Thoracic aorta (tissue), 2 donors: ENCODE measurements around the gene OXTR. TPM values are rescaled to one million over a fixed set of nuclear protein-coding genes. Genes with fewer than 3 reads are reported as not detected.

Source experiments
- ATAC-seq: fragments of 150-250 bp; one replicate; pipeline ENCODE4 v1.8.0; 2017; ENCODE audit warnings: low read depth; ENCODE audit not compliant: insufficient number of reproducible peaks, low FRiP score
- DNase-seq: peaks from one replicate; pipeline ENCODE4 v3.0.0-alpha.2; 2020; ENCODE audit warnings: low spot score
- H3K27ac ChIP-seq, 2 donors: fragments of 200-600 bp; sonication (generic); 1 replicate in 1 of 2; 2 replicates in 1 of 2; pipeline ENCODE4 v1.5.1; 2016; ENCODE audit warnings: mild to moderate bottlenecking in 2 of 2, moderate library complexity in 2 of 2
- H3K27me3 ChIP-seq: fragments of 200-600 bp; sonication (generic); replicated peaks from 2 replicates; pipeline ENCODE4 v1.6.0; 2016; ENCODE audit warnings: mild to moderate bottlenecking; ENCODE audit not compliant: insufficient read depth
- H3K36me3 ChIP-seq: fragments of 200-600 bp; sonication (generic); one replicate; pipeline ENCODE4 v1.5.1; 2016
- H3K4me1 ChIP-seq, 2 donors: fragments of 200-600 bp; sonication (generic); 1 replicate in 1 of 2; 2 replicates in 1 of 2; pipeline versions ENCODE4 v1.5.1 to v1.6.0; 2016; ENCODE audit warnings: low read depth in 2 of 2, mild to moderate bottlenecking in 1 of 2; ENCODE audit not compliant: control insufficient read depth in 1 of 2
- H3K4me3 ChIP-seq: fragments of 200-600 bp; sonication (generic); 2 replicates; pipeline ENCODE4 v1.5.1; 2016; ENCODE audit warnings: mild to moderate bottlenecking
- H3K9me3 ChIP-seq: fragments of 200-600 bp; sonication (generic); 2 replicates; pipeline ENCODE4 v1.5.1; 2016
- total RNA-seq, 2 donors: library from RNA; depleted of rRNA; stranded (reverse); fragments of >200 nt; gene quantifications; one replicate each; pipeline versions ENCODE4 v1.1.0 to v1.2.3, GENCODE V29; 2016
- TF ChIP-seq, protein P1 (sequence below): fragments of 200-600 bp; sonication (generic); IDR thresholded peaks from one replicate; pipeline ENCODE4 v1.5.1; 2019; ENCODE audit warnings: antibody characterized with exemption

Gene OXTR
- total RNA-seq, 2 donors from 2014 or later, result 2.3 to 55.1 TPM

DNA sequence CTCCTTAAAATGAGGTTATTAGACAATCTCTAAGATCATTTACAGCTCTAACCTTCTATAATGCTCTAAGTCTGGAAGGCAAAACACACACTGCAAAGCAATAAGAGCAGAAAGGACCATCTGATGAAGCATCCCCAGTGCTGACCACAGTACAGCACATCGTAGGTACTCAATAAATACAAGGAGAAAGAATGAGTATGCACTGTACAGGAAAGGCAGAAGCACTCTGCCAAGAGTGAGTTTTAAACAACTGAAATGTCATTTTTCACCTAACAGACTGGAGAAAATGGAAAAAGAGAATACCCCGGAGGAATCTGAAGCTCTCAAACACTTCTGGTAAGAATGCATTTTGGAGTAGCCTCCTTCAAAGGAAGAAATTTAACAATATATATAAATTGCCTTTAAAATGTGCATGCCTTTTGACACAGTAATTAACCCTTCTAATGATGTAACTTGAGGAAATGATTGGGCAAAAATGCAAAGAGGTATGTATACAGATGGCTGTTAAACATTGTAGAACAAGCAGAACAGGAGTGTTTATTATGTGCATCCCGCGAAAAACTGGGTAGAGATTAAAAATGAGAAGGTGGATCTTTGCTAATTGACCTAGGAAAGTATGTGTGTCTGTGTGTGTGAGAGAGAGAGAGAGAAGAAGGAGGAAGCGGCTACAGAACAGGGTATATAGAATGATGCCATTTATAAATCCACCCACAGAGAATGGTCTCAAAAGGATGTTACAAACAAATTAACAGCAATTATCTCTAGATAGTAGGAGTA lies 8.0 kb upstream of the OXTR start:
- no peak overlapping the region for H3K4me3 ChIP-seq
- H3K27ac ChIP-seq, result no peak overlapping the region
- no peaks in the 10 kb centered on the region for H3K9me3 ChIP-seq
- H3K36me3 ChIP-seq, result no peaks in the 10 kb centered on the region
- TF ChIP-seq, protein P1, sequence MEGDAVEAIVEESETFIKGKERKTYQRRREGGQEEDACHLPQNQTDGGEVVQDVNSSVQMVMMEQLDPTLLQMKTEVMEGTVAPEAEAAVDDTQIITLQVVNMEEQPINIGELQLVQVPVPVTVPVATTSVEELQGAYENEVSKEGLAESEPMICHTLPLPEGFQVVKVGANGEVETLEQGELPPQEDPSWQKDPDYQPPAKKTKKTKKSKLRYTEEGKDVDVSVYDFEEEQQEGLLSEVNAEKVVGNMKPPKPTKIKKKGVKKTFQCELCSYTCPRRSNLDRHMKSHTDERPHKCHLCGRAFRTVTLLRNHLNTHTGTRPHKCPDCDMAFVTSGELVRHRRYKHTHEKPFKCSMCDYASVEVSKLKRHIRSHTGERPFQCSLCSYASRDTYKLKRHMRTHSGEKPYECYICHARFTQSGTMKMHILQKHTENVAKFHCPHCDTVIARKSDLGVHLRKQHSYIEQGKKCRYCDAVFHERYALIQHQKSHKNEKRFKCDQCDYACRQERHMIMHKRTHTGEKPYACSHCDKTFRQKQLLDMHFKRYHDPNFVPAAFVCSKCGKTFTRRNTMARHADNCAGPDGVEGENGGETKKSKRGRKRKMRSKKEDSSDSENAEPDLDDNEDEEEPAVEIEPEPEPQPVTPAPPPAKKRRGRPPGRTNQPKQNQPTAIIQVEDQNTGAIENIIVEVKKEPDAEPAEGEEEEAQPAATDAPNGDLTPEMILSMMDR, result no peak
- ATAC-seq, result no peak
- no peak for DNase-seq
- no peaks in the 10 kb centered on the region for H3K27me3 ChIP-seq
- H3K4me1 ChIP-seq, result no peaks in the 10 kb centered on the region

DNA sequence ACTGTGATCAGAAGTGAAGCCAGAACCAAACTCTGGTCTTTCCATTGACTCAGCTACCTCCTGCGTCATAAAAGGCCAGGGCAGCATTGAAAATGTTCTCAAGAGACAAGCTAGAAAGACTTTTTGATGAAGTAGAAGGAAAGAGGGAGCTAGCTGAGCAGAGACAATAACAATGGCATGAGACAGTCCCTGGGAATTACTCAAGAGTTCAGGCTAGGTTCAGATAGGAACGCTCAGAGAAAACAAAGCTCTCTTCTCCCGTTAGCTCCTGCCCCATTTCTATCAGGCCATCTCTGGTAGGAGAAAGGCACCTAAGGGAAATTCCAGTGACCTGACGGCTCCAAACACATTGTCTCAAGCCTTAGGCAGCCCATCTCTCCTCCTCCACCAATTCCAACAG lies 7.0 kb upstream of the OXTR start:
- TF ChIP-seq, protein P1, result no peak
- no peaks in the 10 kb centered on the region for H3K27me3 ChIP-seq
- H3K36me3 ChIP-seq, result no peaks in the 10 kb centered on the region
- DNase-seq (no peak), ATAC-seq (no peak)
- no peaks in the 10 kb centered on the region for H3K9me3 ChIP-seq
- H3K4me1 ChIP-seq, result no peaks in the 10 kb centered on the region
- H3K27ac ChIP-seq, result no peak overlapping the region
- no peak overlapping the region for H3K4me3 ChIP-seq

DNA sequence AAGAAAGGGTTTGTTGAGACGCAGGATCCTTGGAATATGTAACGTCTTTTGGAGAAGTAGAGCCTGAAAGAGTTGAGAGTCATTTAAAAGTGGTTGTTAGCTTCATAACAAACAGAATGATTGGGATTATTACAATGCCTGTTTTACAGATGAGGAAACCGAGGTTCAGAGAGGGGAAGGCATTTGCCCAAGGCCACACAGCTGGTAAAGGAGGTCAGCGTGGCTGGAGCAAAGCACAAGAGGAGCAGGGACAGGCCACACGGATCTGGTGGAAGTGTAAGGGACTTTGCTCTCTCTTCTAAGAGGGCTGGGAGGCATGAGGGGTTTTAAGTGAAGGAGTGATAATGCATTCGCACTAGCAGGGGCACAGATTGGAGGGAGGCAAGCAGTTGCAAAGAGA lies 6.2 kb upstream of the OXTR start:
- H3K4me1 ChIP-seq, result no peaks in the 10 kb centered on the region
- H3K27ac ChIP-seq, result no peak overlapping the region
- H3K9me3 ChIP-seq, result no peaks in the 10 kb centered on the region
- no peak for DNase-seq
- ATAC-seq, result no peak
- no peaks in the 10 kb centered on the region for H3K27me3 ChIP-seq
- no peak overlapping the region for H3K4me3 ChIP-seq
- TF ChIP-seq, protein P1, result no peak
- H3K36me3 ChIP-seq, result no peaks in the 10 kb centered on the region

DNA sequence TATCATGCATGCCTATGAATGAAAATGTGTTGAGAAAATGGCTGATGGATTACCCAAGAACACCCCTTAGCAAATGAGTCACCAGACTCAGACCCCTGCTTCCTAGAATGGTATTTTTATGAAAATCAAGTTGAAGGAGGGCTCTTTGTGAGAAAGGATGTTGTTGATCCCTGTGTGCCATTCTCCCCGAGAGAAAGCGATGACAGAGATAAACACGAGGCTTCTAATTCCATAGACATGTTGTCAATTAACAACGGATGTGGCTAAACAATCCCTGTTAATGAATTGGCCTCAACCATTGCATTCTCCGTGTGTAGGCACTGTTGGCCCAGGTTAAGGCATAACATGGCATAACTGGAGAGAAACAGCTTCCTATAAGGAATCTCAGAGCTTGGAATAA lies 5.8 kb upstream of the OXTR start:
- TF ChIP-seq, protein P1, result no peak
- H3K4me1 ChIP-seq, result no peaks in the 10 kb centered on the region
- no peak for ATAC-seq
- H3K4me3 ChIP-seq, result no peak overlapping the region
- DNase-seq, result no peak
- no peaks in the 10 kb centered on the region for H3K9me3 ChIP-seq
- H3K27me3 ChIP-seq, result no peaks in the 10 kb centered on the region
- no peaks in the 10 kb centered on the region for H3K36me3 ChIP-seq
- no peak overlapping the region for H3K27ac ChIP-seq

- Histone ChIP-seq H3K4me1 (peaks cover 1 to 9% of the 10 kb centered on the region in 2 donors), H3K9me3 (no peaks in the 10 kb centered on the region), H3K4me3 (no peak overlapping the region), H3K27me3 (no peaks in the 10 kb centered on the region), H3K36me3 (no peaks in the 10 kb centered on the region), H3K27ac (no peak overlapping the region)
- TF ChIP-seq, protein P1, result no peak
- ATAC-seq (no peak), DNase-seq (no peak)
Observed at GRCh38 chr3:8773941-8774542, 4.6 kb upstream of the OXTR start.
